Cortex of kidney (tissue), 1 donor: ENCODE measurements around the gene DCTN3.

Experiments
- DNase-seq: peaks from one replicate; lab custom pipeline; 2025; lab: John Stamatoyannopoulos, UW

The DCTN3 gene

GRCh38 chr9:34573599-34574325, 46.5 kb downstream of the DCTN3 start:
- DNase-seq = no peak

- no peak for DNase-seq
Measured at GRCh38 chr9:34572628-34573027, 47.7 kb downstream of the DCTN3 start.

- no peak for DNase-seq
Measured at GRCh38 chr9:34572092-34572491, 48.2 kb downstream of the DCTN3 start.

- no peak for DNase-seq
Measured at GRCh38 chr9:34571481-34571810, 48.8 kb downstream of the DCTN3 start.

- no peak for DNase-seq
Measured at GRCh38 chr9:34570809-34571480, 49.4 kb downstream of the DCTN3 start.

- DNase-seq = no peak
Measured at GRCh38 chr9:34570376-34570775, 49.9 kb downstream of the DCTN3 start.

GRCh38 chr9:34568774-34569173, 51.5 kb downstream of the DCTN3 start:
- DNase-seq = no peak

- DNase-seq = no peak
Measured at GRCh38 chr9:34568133-34568532, 52.2 kb downstream of the DCTN3 start.

GRCh38 chr9:34566972-34567371, 53.3 kb downstream of the DCTN3 start:
- no peak for DNase-seq

GRCh38 chr9:34566322-34566721, 54.0 kb downstream of the DCTN3 start:
- DNase-seq = no peak

- no peak for DNase-seq
Measured at GRCh38 chr9:34565856-34566255, 54.4 kb downstream of the DCTN3 start.

- no peak for DNase-seq
Measured at GRCh38 chr9:34564617-34565016, 55.7 kb downstream of the DCTN3 start.
